ENCODE data around the gene BMPR1A.

BMPR1A gene

DNA sequence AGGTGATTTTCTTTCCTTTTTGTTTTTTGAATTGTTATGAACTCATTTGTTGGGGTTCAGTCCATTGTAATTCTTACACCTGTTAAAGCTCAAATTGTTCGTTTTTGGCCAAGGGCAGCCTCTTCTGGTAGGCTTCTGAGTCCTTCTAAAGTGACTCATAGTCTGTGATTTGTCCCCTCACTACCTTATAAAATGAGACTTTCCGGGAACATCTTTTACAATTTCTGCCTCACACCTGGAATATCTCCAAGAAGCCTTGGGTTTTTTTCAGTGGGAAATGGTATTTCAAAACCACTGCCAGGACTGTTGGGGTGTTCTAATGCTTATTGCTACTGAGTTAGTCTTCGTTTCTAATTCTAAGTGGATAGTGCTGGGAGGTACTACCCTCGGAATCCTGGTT lies 56.7 kb downstream of the BMPR1A start:
- DNase-seq (ENCODE audit: low read depth) = peak; percentile 23
- H3K4me3 ChIP-seq (replicated peaks; ENCODE audit: low read depth, low read length) = no peak overlapping the region
- TF ChIP-seq, protein P1, sequence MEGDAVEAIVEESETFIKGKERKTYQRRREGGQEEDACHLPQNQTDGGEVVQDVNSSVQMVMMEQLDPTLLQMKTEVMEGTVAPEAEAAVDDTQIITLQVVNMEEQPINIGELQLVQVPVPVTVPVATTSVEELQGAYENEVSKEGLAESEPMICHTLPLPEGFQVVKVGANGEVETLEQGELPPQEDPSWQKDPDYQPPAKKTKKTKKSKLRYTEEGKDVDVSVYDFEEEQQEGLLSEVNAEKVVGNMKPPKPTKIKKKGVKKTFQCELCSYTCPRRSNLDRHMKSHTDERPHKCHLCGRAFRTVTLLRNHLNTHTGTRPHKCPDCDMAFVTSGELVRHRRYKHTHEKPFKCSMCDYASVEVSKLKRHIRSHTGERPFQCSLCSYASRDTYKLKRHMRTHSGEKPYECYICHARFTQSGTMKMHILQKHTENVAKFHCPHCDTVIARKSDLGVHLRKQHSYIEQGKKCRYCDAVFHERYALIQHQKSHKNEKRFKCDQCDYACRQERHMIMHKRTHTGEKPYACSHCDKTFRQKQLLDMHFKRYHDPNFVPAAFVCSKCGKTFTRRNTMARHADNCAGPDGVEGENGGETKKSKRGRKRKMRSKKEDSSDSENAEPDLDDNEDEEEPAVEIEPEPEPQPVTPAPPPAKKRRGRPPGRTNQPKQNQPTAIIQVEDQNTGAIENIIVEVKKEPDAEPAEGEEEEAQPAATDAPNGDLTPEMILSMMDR (IDR thresholded peaks at IDR 0.05; ENCODE audit: low read length, missing control alignments) = no peak

DNA sequence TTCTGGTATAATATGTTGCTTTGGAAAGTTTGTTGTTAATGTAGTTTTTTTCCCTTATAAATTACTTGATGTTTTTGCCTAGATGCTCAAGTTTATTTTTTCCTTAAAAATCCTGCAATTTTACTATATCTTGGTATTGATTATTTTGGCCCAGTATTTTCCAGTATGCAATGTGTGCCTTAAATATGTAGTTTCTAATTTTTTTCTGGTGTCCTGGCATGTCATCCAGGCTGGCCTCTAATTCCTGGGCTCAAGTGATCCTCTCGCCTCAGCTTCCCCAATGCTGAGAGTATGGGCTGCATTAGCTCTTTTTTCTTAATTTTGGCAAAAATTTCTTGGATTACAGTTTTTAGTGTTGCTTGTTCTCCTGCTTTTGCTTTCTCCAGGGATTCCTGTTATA lies 57.6 kb downstream of the BMPR1A start:
- TF ChIP-seq, protein P1 (IDR thresholded peaks at IDR 0.05; ENCODE audit: low read length, missing control alignments) = no peak
- DNase-seq (ENCODE audit: low read depth) = no peak
- no peak overlapping the region for H3K4me3 ChIP-seq (replicated peaks; ENCODE audit: low read depth, low read length)

DNA sequence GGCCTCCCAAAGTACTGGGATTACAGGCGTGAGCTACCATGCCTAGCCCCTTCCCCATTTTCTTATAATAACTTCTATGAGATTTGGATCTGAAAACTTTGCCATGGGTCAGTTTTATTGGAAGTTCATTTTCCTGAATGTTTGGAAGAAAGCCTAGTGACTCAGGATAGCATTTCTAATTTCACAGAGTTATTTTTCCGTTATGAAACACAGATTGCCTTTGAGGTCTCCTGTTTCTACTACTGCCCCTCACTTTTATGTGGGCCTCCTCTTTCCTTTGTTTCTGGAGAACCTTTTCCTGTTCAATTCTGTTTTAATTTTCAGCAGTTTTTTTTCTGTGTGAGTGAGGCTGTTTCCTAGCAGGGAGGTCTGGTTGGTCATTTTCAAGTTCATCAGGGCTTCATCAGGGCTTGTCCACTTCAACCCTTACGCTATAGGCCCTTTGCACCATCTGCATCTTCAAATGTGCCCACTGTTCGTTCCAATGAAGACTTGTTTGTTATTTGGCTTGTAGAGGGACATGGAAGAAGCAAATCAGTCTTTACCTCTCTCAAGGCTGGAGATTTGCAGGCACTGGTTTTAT lies 58.7 kb downstream of the BMPR1A start:
- TF ChIP-seq, protein P1 (IDR thresholded peaks at IDR 0.05; ENCODE audit: low read length, missing control alignments) = no peak
- no peak overlapping the region for H3K4me3 ChIP-seq (replicated peaks; ENCODE audit: low read depth, low read length)
- DNase-seq (ENCODE audit: low read depth) = peak; percentile 64

DNA sequence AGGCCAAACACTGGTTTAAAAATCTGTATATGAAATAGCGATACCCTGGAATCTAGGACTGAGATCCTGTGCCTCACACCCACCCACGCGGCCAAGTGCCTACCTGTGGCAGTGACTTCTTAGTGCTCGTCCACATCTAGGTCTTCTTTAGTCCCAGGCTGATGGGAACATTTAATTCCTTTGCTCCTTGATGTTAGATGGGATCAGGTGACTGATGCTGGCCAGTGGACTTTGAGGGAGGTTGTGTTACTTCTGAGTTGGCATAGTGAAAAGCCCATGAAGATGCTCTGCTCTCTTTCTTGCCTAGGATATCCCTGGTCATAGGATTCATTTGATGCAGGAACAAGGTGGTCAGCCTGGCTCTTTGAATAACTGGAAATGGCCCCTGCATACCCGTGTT lies 59.2 kb downstream of the BMPR1A start:
- DNase-seq (ENCODE audit: low read depth) = no peak
- H3K4me3 ChIP-seq (replicated peaks; ENCODE audit: low read depth, low read length) = no peak overlapping the region
- TF ChIP-seq, protein P1 (IDR thresholded peaks at IDR 0.05; ENCODE audit: low read length, missing control alignments) = no peak

DNA sequence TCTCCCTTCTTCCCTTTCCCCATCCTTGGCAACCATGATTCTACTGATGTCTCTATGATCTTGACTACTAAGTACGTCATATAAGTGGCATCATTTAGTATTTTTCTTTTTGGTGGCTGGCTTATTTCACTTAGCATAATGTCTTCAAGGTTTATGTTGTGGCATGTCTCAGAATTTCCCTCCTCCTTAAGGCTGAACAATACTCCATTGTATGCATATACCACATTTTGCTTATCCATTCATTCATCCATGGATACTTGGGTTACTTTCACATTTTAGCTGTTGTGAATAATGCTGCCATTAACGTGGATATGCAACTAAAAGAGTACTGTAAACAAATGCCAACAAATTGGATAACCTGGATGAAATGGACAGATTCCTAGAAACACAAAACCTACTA lies 60.8 kb downstream of the BMPR1A start:
- DNase-seq (ENCODE audit: low read depth) = no peak
- TF ChIP-seq, protein P1 (IDR thresholded peaks at IDR 0.05; ENCODE audit: low read length, missing control alignments) = no peak
- no peak overlapping the region for H3K4me3 ChIP-seq (replicated peaks; ENCODE audit: low read depth, low read length)

DNA sequence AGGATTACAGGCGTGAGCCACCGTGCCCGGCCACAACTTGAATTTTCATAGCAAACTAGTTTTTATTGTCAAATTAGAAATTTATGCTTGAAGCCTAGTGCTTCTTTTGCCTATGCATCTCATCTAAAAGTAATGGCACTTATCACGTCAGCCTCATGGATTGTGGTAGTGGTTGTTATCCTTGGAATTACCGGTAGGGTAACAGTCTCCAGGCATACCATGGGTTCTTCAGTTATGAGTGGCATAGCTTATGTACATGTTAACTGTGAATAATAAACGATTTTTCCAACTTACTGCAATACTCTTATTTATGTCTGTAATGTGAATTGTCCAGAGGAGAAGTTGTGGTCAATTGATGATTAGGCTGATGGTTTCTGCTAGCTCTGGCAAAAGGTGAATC lies 63.1 kb downstream of the BMPR1A start:
- TF ChIP-seq, protein P1 (IDR thresholded peaks at IDR 0.05; ENCODE audit: low read length, missing control alignments) = no peak
- no peak for DNase-seq (ENCODE audit: low read depth)

DNA sequence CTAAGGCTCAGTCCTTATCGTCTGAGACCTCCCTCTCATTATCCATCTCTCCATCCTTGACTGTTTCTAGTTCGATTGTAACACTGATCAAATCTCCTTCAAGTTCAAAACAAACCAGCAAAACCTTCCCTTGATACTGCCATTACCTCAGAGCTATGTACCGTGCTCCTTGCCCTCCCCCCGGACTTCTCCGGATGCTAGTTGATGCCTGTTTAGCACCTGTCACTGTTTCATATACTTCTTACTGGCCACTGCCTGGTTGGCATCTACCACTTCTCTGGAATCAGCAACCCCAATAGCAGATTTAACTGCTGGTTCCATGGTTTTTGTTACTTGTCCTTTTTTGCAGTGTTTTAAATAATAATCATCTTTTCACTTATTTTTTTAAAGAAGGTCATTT lies 64.1 kb downstream of the BMPR1A start:
- DNase-seq (ENCODE audit: low read depth) = no peak
- TF ChIP-seq, protein P1 (IDR thresholded peaks at IDR 0.05; ENCODE audit: low read length, missing control alignments) = no peak
- no peak overlapping the region for H3K4me3 ChIP-seq (replicated peaks; ENCODE audit: low read depth, low read length)

More for the DNA sequence above, 63.1 kb downstream of the BMPR1A start:
- H3K4me3 ChIP-seq (replicated peaks; ENCODE audit: low read depth, low read length) = no peak overlapping the region
